ENCODE data around the gene MFGE8.

DNA sequence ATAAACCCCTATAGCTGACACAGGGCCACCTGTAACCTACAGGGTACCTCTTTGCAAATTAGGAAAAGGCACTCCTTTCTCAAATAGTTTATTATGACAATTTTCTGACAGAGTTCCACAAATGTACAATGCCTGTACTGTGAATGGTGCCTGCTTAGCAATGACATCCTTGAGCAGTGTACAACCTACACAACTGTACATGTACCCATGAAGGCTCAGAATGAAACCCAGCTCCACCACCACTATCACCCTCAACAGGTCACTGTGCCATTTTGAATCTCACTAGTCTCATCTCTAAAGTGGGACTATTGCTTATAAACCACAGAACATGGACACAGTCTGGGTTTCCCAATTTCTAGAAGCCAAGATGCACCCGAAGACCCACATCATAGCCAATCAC lies 7.0 kb downstream of the MFGE8 start:
- TF ChIP-seq, protein P1, sequence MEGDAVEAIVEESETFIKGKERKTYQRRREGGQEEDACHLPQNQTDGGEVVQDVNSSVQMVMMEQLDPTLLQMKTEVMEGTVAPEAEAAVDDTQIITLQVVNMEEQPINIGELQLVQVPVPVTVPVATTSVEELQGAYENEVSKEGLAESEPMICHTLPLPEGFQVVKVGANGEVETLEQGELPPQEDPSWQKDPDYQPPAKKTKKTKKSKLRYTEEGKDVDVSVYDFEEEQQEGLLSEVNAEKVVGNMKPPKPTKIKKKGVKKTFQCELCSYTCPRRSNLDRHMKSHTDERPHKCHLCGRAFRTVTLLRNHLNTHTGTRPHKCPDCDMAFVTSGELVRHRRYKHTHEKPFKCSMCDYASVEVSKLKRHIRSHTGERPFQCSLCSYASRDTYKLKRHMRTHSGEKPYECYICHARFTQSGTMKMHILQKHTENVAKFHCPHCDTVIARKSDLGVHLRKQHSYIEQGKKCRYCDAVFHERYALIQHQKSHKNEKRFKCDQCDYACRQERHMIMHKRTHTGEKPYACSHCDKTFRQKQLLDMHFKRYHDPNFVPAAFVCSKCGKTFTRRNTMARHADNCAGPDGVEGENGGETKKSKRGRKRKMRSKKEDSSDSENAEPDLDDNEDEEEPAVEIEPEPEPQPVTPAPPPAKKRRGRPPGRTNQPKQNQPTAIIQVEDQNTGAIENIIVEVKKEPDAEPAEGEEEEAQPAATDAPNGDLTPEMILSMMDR (IDR thresholded peaks at IDR 0.05) = no peak
- TF ChIP-seq POLR2A (IDR thresholded peaks at IDR 0.05) = no peak
